SH-SY5Y (cell line): ENCODE results near the gene PPA1.

Source experiments
- GATA2 ChIP-seq: IDR thresholded peaks from 2 replicates; pipeline ENCODE4 v1.6.1; 2011; ENCODE audit warnings: mild to moderate bottlenecking, low read depth, low read length
- GATA3 ChIP-seq: IDR thresholded peaks from 2 replicates; pipeline ENCODE4 v1.6.1; 2011; ENCODE audit warnings: low read depth, mild to moderate bottlenecking, low read length, moderate library complexity

PPA1 gene

DNA sequence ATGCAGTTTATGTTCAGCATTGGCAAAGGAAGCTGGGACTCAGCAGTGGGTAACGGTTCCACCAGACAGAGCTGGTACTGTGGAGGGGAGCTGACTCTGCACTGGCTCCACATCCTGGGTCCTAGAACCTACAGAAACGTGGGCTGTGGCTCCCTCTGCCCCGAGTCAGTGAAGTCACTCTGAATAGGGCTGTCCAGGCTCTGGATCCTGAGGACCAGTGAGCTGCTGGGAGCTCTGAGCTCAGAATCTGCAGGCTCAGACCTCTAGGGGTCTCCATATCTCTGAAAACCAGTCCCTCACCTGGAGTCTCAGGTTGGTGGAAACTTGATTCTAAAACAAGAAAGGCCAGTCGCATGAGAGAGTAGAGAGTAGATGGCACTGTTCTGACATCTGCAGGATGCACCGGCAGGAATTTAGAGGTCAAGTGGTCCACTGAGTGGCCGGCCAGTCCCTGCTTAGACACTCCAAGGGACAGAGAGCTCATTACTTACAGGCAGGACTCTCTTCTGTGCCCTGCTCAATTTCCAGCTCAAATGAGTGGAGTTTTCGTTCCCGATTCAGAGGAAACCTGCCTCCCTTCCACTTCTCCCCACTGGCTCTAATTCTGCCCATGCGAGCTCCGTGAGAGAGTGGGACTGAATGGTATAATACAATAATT, 31.9 kb upstream of the PPA1 start:
- TF ChIP-seq GATA3 (no peak), GATA2 (no peak)

DNA sequence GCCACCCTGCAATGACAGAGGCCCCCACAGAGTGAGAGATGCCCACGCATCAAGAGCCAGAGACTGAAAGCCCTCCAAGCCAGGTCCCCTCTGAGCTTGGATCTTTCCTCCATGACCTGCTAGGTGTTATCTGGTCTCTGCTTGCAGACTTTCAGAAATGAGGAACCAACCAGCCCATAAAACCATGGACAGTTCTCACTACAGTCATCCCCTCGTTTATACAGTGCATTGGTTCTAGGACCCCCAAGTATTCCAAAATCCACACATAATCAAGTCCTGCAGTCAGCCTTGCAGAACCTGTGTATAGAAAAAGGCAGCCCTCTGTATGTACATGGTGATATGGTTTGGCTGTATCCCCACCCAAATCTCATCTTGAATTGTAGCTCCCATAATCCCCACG, 27.5 kb upstream of the PPA1 start:
- TF ChIP-seq GATA2, result no peak
- no peak for TF ChIP-seq GATA3

DNA sequence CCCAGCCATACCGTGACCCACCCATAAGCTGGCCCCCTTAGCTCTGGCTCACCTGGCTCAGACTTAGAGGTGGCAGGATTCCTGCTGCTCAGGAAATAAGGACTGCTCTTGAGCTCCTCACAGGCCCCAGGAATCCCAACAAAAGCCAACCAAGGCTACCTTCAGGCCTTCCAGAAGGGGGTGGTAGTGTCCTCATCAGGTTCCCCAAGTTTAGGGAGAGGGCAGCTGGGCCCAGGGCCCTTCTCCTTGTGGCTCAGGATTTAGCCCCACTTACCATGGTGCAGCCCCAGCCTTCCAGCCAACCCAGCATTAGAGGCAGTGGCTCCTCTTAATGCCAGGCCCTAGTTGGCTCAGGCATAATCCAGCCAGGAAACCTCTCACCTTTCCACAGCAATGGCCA, 27.0 kb upstream of the PPA1 start:
- TF ChIP-seq GATA2 (no peak), GATA3 (no peak)

DNA sequence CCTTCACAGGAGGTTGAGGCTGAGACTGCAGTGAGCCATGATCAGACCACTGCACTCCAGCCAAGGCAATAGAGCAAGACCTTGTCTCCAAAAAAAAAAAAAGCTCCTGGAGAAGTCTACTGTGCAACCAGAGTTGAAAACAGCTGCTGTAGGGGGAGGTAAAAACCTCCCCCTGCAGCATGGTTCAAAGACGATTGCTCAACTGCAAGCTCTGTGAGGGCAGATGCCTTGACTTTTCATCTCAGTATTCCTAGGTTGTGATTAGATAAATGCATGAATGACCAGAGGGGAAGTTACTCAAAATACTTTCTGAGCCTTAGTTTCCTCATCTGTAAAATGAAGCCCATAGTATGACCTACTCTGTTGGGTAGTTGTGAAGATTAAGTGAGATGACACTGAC, 25.0 kb upstream of the PPA1 start:
- TF ChIP-seq GATA2, result no peak
- TF ChIP-seq GATA3, result no peak

DNA sequence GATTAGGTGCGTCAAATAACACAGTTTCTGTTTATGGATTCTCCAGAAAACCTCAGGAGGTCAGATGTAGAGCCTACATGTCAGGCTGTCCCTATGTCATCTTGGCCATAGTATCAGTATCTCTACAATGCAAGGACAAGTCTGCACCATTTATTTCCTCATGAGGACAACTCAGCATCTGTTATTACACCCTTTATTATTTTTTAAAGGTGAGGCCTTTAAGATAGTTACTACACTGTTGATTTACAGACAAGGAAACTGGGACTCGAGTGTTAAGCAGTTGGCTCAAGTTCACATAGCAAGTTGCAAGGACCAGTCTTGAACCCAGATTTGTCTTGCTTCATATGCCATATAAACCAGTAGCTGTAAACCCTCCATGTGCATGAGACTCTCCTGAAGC, 23.2 kb upstream of the PPA1 start:
- TF ChIP-seq GATA2 (no peak), GATA3 (no peak)

DNA sequence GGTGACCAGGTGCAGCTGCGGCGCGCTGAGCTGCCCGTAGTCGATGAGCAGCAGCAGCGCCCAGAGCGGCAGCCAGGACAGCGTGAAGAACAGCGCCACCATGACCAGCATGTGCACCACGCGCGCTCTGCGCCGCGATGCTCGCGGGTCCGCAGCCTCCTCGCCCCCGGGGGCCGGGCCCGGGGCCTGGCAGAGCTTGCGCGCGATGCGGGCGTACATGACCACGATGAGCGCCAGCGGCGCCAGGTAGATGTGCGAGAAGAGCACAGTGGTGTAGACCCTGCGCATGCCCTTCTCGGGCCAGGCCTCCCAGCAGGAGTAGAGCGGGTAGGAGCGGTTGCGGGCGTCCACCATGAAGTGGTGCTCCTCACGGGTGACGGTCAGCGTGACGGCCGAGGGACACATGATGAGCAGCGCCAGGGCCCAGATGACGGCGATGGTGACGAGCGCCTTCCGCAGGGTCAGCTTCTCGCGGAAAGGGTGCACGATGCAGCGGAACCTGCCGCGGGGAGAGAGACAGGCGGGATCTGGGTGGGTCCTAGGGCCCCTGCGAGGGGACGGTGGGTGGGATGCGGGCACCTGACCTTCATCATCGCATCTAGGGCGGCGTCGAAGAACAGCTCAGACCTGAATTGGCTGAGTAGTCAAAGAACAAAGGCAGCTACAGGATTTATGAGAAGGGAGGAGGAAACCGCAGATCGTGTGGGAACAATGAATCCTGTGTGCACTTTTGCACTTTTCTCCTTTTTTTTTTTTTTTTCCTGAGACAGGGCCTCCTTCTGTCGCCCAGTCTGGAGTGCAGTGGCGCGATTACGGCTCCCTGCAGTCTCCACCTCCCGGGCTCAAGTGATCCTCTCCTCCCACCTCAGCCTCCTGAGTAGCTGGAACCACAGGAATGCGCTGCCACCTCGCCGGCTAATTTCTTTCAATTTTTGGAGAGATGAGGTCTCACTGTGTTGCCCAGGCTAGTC, 22.4 kb upstream of the PPA1 start:
- TF ChIP-seq GATA3, result no peak
- TF ChIP-seq GATA2, result no peak

DNA sequence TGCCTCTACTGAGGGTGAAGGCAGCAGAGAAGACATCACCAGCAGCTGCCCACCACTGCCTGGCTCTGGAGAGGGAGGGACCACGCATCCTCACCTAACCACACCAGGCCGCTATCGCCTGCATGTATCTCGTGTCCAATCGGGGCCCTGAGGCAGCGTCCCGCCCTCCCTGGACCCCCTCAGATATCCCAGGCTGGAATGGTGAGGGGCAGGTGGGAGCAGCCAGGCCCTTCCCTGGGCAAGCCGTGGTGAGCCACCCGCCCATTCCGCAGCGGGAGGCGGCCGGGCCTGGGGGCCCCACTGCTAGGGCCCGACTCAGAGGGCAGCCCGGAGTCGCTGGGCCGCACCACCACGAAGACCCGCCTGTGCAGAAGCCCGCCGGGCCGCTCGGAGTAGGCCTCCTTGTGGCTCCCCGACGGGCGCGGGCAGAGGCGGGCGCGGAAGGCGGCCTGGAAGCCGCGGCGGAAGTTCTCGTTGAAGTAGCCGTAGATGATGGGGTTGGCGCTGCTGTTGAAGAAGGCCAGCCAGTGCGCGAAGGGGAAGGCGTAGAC, 21.6 kb upstream of the PPA1 start:
- no peak for TF ChIP-seq GATA2
- TF ChIP-seq GATA3, result no peak

DNA sequence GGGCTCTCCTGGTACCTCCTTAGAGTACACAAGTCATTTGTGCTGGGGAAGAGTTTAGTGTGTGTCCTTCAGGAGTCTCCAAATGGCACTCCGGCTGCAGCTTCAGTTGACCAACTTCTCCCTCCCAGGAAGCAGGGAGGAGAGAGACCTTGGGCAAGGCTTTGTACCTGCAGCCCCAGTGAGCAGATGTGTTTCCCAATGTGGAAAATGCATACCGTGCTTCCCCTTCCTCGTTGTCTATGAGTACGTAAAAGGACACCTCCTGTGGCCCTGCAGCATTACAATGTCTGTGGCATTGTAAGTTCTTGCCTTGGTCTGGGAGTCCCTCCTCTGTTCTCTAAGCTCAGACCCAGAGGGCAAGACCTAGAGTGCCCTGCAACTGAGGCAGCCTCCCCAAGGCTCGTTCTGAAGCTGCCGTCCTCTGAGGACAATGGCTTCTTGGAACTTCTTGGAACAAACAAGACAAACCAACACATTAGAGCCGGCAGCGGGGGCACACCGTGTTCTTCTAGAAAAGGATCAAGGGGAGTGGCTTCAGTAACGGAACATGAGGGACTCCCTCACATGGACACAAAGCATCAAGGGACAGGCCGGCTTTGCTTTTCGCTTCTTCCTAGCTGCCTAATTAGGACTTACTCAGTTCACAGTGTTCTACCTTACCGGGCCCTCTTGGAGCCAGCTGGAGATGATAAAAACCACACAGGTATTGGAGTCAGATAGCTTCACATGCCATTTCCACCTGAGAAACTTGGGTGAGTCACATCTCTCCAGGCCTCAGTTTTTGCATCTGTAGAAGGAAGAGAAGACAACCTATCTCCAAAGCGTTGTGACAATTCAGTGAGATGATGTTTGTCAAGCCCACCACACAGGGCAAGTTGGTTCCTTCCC, 20.9 kb upstream of the PPA1 start:
- TF ChIP-seq GATA3 (no peak), GATA2 (no peak)

DNA sequence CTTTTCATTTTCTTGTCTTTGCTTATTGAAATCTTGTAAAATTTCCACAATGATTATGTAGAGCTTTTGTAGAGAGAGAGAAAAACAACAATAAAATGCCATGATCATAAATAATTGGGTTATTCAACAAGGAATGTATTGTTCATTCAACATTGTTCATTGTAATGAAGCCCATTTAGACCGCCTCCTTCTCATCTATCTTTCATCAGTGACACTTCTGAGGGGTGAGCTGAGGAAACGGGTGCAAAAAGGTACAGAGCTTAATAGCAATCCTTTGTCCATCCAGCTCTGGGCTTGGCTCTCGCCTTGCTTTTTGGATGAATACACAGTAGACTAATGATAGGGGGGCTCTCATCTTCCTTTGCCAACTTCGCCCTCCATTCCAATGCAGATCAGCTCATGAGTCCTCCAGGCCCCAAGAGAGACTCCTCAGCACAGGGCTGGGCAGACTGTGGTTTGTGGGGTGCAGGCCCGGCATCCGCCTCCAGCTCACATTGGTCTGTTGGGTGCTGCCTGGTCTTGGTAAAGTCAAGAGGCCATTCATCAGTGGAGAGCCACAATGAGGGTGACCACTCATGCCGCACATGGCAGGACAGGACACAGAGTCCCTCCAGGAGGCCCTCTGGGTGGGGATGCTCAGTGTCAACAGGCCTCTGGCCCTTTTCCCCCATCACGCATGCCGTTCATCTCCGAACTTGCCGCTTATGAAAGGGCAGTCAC, 17.9 kb upstream of the PPA1 start:
- no peak for TF ChIP-seq GATA3
- no peak for TF ChIP-seq GATA2

DNA sequence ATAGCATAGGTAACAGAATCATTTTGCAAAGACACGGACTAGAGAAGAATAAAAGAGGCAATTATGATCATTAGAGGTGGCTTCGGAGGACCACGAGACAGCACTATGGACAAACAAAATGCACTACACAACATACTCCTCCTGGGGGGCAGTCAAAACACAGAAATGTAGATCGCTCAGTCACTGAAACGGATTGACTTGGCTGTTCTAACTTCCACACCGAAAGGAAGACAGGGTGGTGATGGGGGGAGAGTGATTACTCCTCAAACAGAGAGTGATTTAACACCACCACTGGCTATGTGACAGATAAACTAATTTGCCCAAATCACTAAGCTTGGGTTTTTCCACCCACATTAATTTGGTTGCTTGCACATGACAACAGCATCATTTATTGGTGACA, 14.1 kb upstream of the PPA1 start:
- no peak for TF ChIP-seq GATA3
- TF ChIP-seq GATA2, result no peak

DNA sequence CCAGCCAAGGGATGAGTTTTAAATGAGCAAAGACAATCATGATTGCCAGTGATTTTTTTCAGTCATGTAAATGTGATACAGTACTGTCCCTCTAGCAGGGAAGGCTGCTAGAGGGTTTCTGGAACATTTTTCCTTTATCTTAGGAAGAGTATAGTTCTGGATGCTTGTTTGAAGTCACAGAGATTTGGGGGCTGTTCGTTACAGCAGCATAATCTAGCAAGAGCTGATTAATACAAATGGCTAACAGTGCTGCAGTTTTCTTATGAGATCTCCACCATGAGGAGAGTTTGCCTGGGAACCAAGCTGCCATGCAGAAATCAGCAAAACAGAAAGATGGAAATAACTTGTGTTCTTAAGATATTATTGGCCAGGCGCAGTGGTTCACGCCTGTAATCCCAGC, 7.9 kb upstream of the PPA1 start:
- no peak for TF ChIP-seq GATA3
- TF ChIP-seq GATA2, result no peak

DNA sequence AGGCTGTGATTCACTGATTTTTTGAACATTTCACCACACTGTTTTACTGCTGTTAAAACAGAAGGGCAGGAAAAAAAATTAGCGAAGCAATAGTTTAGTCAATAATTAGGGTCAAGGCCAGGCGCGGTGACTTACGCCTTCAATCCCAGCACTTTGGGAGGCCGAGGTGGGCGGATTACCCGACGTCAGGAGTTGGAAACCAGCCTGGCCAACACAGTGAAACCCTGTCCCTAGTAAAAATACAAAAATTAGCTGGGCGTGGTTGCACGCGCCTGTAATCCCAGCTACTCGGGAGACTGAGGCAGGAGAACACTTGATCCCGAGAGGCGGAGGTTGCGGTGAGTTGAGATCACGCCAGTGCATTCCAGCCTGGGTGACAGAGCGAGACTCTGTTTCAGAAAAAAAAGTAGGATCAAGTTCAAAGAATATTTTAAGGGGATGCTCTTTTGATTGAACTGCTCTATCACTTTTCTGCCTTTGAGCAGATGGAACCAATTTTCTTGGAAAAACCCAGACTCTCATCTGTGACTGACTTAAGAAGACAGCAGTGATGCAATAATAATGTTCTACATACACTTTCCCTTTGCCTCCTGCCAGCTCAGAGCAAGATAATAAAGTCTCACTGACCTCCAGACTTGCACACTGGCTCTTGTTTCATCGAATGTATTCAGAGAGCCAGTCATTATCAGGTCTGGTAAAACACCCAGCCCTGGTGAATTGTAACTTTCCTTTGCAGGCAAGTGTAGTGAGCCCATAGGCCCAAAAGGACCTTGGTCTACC, 1.6 kb upstream of the PPA1 start:
- TF ChIP-seq GATA2 (no peak), GATA3 (no peak)

DNA sequence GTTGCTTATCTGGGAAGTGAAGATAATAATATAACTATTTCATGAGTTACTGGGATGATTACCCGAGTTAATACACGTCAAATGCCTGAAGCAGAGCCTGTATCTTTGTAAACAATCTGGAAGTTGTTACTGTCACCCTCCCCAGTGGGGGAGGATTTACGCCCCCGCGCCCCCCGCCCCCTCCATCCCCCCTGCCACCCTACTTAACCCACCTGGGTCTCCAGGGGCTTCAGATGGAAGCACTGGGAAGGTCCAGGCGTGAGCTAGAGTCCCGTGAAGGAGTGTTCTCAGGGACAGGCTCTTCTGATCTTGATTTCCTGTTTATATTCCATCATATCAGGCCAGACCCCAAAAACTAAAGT, 691 bp upstream of the PPA1 start:
- TF ChIP-seq GATA3 (no peak), GATA2 (no peak)
